Sigmoid colon (tissue), 4 donors: Measurements from ENCODE around the gene TTYH3.

Experiments used
- EP300 ChIP-seq, 4 donors: sonication (generic); formaldehyde crosslinking; IDR thresholded peaks; one replicate each; pipeline ENCODE4 v1.6.1; 2017; ENCODE audit warnings: antibody characterized with exemption in 4 of 4
- POLR2A ChIP-seq, 2 donors: fragments of 450-650 bp; IDR thresholded peaks; one replicate each; pipeline ENCODE4 v1.6.1; 2016; ENCODE audit warnings: antibody characterized with exemption in 2 of 2, mild to moderate bottlenecking in 2 of 2, moderate library complexity in 2 of 2

DNA sequence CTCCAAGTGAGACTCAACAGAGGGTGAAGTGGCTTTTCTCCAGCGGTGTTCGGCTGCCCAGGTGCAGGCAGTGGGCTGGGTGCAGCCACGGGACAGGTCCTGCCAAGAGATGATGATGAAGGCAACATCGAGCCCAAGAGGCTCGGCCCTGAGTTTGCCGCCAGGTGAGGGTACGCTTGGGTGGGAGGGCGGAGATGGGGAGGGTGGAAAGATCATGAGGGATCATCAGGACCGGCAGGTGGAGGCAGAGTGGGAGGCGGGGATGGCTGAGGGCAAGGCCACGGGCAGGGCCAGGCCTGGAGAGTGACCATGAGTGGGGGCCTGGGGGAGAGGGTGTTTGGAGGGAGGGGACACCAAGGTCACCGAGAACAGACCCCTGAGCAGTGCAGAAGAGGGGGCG is 38.4 kb downstream of the TTYH3 start:
- TF ChIP-seq POLR2A (IDR thresholded peaks at IDR 0.05): no peak
- TF ChIP-seq EP300 (IDR thresholded peaks at IDR 0.05): no peak
